GM19468 (cell line): ENCODE results near the gene AGBL1.

Experiments
- ATAC-seq: cut with Tn5 transposase; IDR thresholded peaks from one replicate; pipeline ENCODE4 v1.9.1; 2021; ENCODE audit warnings: mild to moderate bottlenecking, moderate library complexity, moderate number of reproducible peaks; ENCODE audit not compliant: unreplicated experiment; ENCODE audit errors: extremely low read depth

Gene AGBL1

GRCh38 chr15:86229936-86230335, 150.3 kb downstream of the AGBL1 start:
- ATAC-seq, result no peak

GRCh38 chr15:86231864-86232721, 152.4 kb downstream of the AGBL1 start:
- no peak for ATAC-seq

- ATAC-seq, result no peak
These were observed 156.0 kb downstream of the AGBL1 start for GRCh38 chr15:86235667-86236066.

- no peak for ATAC-seq
These were observed 156.9 kb downstream of the AGBL1 start for GRCh38 chr15:86236356-86237110.

- no peak for ATAC-seq
These were observed 157.4 kb downstream of the AGBL1 start for GRCh38 chr15:86237111-86237500.

- ATAC-seq, result no peak
These were observed 167.7 kb downstream of the AGBL1 start for GRCh38 chr15:86247249-86247955.

- ATAC-seq, result no peak
These were observed 175.6 kb downstream of the AGBL1 start for GRCh38 chr15:86255247-86255646.

GRCh38 chr15:86256628-86257027, 177.0 kb downstream of the AGBL1 start:
- ATAC-seq, result no peak

- ATAC-seq, result no peak
These were observed 179.9 kb downstream of the AGBL1 start for GRCh38 chr15:86259589-86259988.

- ATAC-seq, result no peak
These were observed 183.6 kb downstream of the AGBL1 start for GRCh38 chr15:86263230-86263629.

- ATAC-seq, result no peak
These were observed 187.3 kb downstream of the AGBL1 start for GRCh38 chr15:86266896-86267484.

GRCh38 chr15:86267892-86268291, 188.2 kb downstream of the AGBL1 start:
- no peak for ATAC-seq

GRCh38 chr15:86268558-86268957, 188.9 kb downstream of the AGBL1 start:
- no peak for ATAC-seq

GRCh38 chr15:86273309-86273708, 193.6 kb downstream of the AGBL1 start:
- no peak for ATAC-seq

GRCh38 chr15:86275361-86275760, 195.7 kb downstream of the AGBL1 start:
- ATAC-seq, result no peak

- ATAC-seq, result no peak
These were observed 198.9 kb downstream of the AGBL1 start for GRCh38 chr15:86278586-86278985.

- ATAC-seq, result no peak
These were observed 205.0 kb downstream of the AGBL1 start for GRCh38 chr15:86284635-86285034.

- no peak for ATAC-seq
These were observed 215.8 kb downstream of the AGBL1 start for GRCh38 chr15:86295511-86295910.

GRCh38 chr15:86296769-86297168, 217.1 kb downstream of the AGBL1 start:
- ATAC-seq, result no peak

GRCh38 chr15:86300390-86301125, 220.9 kb downstream of the AGBL1 start:
- ATAC-seq, result no peak
